ENCODE measurements around the gene CDK12. TPM values are rescaled to one million over a fixed set of nuclear protein-coding genes. Genes with fewer than 3 reads are reported as not detected.

Gene CDK12
- total and polyA plus RNA-seq, 7 experiments from 2014 or later: 3.6 to 118 (median 103) TPM

DNA sequence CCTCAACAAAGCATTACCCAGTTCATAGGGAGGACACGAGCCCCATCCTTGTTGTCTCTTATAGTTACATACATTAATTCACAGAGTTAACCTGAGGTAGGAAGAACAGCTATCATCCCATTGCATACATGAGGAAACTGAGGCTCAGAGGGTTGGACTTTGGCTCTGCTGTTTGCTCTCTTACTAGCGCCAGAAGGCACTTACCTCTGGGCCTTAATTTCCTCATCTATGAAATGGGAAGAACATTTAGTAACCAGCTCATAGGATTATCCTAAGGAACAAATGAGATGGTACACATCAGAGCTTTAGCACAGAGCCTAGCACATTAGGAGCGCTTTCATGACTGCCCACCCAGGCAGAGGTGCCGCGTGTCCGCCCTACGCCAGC is 118.8 kb downstream of the CDK12 start:
- ChIA-PET POLR2A (no interaction called here), CTCF (no interaction called here)
- Histone ChIP-seq H3K4me3 (ENCODE audit: low read length) (no peak overlapping the region), H3K9me3 (ENCODE audit: control insufficient read depth in 2 of 3, low read length in 3 of 3) (no peaks in the 10 kb centered on the region), H3K27me3 (ENCODE audit: control insufficient read depth in 2 of 2, insufficient read depth in 2 of 2, low read length in 2 of 2) (no peaks in the 10 kb centered on the region), H3K4me1 (ENCODE audit: control insufficient read depth in 2 of 2, insufficient read depth in 2 of 2, low read length in 2 of 2) (no peaks in the 10 kb centered on the region), H3K36me3 (ENCODE audit: control insufficient read depth in 2 of 3, insufficient read depth in 3 of 3, low read length in 3 of 3) (no peaks in the 10 kb centered on the region), H3K27ac (ENCODE audit: low read depth, low read length) (no peak overlapping the region)
- no peak for DNase-seq
- peaks cover 0 to 27% (median 0%) of the 10 kb centered on the region in 5 donors for H3K36me3 Mint-ChIP-seq
- peaks cover 0 to 1% (median 0%) of the 10 kb centered on the region in 11 donors for H3K9me3 Mint-ChIP-seq
- H3K4me3 Mint-ChIP-seq: no peak overlapping the region
- intact Hi-C loops (cut with micrococcal nuclease): no loop called here
- H3K27me3 Mint-ChIP-seq: peaks cover 0 to 25% (median 2%) of the 10 kb centered on the region in 5 donors
- ATAC-seq: no peak
- H3K27ac Mint-ChIP-seq: no peak overlapping the region
- peaks cover 0 to 2% (median 0%) of the 10 kb centered on the region in 7 donors for H3K4me1 Mint-ChIP-seq

DNA sequence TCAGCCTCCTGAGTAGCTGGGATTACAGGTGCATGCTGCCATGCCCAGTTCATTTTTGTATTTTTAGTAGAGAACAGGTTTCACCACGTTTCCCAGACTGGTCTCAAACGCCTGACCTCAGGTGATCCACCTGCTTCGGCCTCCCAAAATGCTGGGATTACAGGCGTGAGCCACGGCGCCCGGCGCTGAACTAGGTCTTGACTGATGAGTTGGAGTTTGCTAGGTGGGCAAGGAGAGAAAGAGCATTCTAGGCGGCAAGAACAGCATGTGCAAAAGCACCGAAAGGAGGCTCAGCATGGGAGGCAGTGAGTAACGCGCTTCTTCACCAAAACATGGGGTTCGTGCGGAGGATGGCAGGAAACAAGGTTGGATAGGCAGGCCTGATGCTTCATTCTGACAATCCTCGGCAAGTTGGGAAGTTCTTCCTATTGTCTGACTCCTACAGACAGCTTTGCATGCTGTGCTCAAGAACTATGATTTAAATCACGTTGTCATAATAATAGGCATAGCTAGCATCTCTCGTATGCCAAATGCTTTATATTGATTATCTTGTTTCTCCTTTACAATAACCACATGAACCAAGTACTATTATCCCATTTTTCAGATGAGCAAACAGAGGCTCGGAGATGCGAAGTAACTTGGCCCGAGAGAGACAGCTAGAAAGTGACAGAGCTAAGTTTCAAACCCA is 119.9 kb downstream of the CDK12 start:
- DNase-seq: no peak
- Mint-ChIP-seq H3K4me1 (no peaks in the 10 kb centered on the region), H3K9me3 (peaks cover 0 to 1% (median 0%) of the 10 kb centered on the region in 11 donors), H3K4me3 (no peak overlapping the region), H3K27ac (no peak overlapping the region), H3K36me3 (peaks cover 0 to 27% (median 0%) of the 10 kb centered on the region in 5 donors), H3K27me3 (peaks cover 0 to 16% (median 0%) of the 10 kb centered on the region in 5 donors)
- Histone ChIP-seq H3K27me3 (ENCODE audit: control insufficient read depth in 2 of 2, insufficient read depth in 2 of 2, low read length in 2 of 2) (no peaks in the 10 kb centered on the region), H3K4me1 (ENCODE audit: control insufficient read depth in 2 of 2, insufficient read depth in 2 of 2, low read length in 2 of 2) (no peaks in the 10 kb centered on the region), H3K36me3 (ENCODE audit: control insufficient read depth in 2 of 3, insufficient read depth in 3 of 3, low read length in 3 of 3) (no peaks in the 10 kb centered on the region), H3K27ac (ENCODE audit: low read depth, low read length) (no peak overlapping the region), H3K4me3 (ENCODE audit: low read length) (no peak overlapping the region), H3K9me3 (ENCODE audit: control insufficient read depth in 2 of 3, low read length in 3 of 3) (no peaks in the 10 kb centered on the region)
- CTCF ChIA-PET: interaction anchor here (0.6 kb wide), 1 partner anchor 396 kb away, joined by 3 read pairs; no protein-coding TSS in a partner anchor
- POLR2A ChIA-PET: no interaction called here
- ATAC-seq: no peak
- intact Hi-C loops (cut with micrococcal nuclease): no loop called here

DNA sequence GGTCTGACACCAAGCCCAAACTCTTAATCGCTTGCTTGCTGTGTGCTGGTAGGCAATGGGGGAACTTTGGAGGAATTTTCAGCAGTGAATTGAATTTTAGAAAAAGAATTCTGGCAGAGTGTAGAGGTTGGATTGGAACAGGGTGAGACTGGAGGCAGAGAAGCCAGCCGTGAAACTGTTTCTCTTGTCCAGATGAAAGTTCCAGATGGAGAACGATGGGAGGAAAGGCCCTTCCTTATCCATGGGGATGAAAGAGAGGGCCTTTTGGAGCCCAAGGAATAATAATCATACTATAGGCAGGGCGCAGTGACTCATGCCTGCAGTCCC is 120.4 kb downstream of the CDK12 start:
- DNase-seq (no peak), ATAC-seq (no peak)
- Mint-ChIP-seq H3K27ac (no peak overlapping the region), H3K36me3 (peaks cover 0 to 27% (median under 1%) of the 10 kb centered on the region in 5 donors), H3K9me3 (peaks cover 0 to 2% (median 0%) of the 10 kb centered on the region in 11 donors), H3K4me1 (no peaks in the 10 kb centered on the region), H3K27me3 (peaks cover 0 to 12% (median 0%) of the 10 kb centered on the region in 5 donors), H3K4me3 (no peak overlapping the region)
- CTCF ChIA-PET: interaction anchor here (0.6 kb wide), 1 partner anchor 396 kb away, joined by 3 read pairs; no protein-coding TSS in a partner anchor
- Histone ChIP-seq H3K9me3 (ENCODE audit: control insufficient read depth in 2 of 3, low read length in 3 of 3) (no peaks in the 10 kb centered on the region), H3K4me3 (ENCODE audit: low read length) (no peak overlapping the region), H3K27ac (ENCODE audit: low read depth, low read length) (no peak overlapping the region), H3K4me1 (ENCODE audit: control insufficient read depth in 2 of 2, insufficient read depth in 2 of 2, low read length in 2 of 2) (no peaks in the 10 kb centered on the region), H3K36me3 (ENCODE audit: control insufficient read depth in 2 of 3, insufficient read depth in 3 of 3, low read length in 3 of 3) (no peaks in the 10 kb centered on the region), H3K27me3 (ENCODE audit: control insufficient read depth in 2 of 2, insufficient read depth in 2 of 2, low read length in 2 of 2) (no peaks in the 10 kb centered on the region)
- POLR2A ChIA-PET: no interaction called here
- intact Hi-C loops (cut with micrococcal nuclease): no loop called here

DNA sequence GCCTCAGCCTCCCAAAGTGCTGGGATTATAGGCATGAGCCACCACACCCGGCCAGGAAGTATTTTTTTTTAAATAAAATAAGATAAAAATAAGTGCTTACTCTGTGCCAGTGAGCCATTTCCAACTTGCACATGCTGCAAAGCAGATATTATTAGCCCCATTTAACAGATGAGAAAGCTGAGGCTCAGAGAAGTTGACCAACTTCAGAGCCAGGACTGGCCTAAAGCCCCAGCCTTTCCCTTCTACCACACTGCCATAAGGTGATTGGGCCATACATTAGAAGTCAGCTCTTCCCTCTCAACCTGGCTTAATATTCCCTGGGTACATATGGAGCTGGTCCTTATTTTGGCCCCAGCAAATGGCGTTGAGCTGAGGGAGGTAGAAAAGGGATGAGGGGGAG is 121.4 kb downstream of the CDK12 start:
- H3K9me3 ChIP-seq (ENCODE audit: control insufficient read depth in 2 of 3, low read length in 3 of 3): no peaks in the 10 kb centered on the region
- CTCF ChIA-PET: no interaction called here
- intact Hi-C loops (cut with micrococcal nuclease): no loop called here
- POLR2A ChIA-PET: no interaction called here
- no peak overlapping the region for H3K4me3 Mint-ChIP-seq
- H3K27ac ChIP-seq (ENCODE audit: low read depth, low read length): no peak overlapping the region
- H3K36me3 Mint-ChIP-seq: peaks cover 0 to 27% (median 5%) of the 10 kb centered on the region in 5 donors
- no peak overlapping the region for H3K4me3 ChIP-seq (ENCODE audit: low read length)
- no peaks in the 10 kb centered on the region for H3K36me3 ChIP-seq (ENCODE audit: control insufficient read depth in 2 of 3, insufficient read depth in 3 of 3, low read length in 3 of 3)
- DNase-seq (no peak), ATAC-seq (no peak)
- no peaks in the 10 kb centered on the region for H3K4me1 Mint-ChIP-seq
- H3K27me3 Mint-ChIP-seq: peaks cover 0 to 14% (median 4%) of the 10 kb centered on the region in 5 donors
- H3K4me1 ChIP-seq (ENCODE audit: control insufficient read depth in 2 of 2, insufficient read depth in 2 of 2, low read length in 2 of 2): no peaks in the 10 kb centered on the region
- H3K27me3 ChIP-seq (ENCODE audit: control insufficient read depth in 2 of 2, insufficient read depth in 2 of 2, low read length in 2 of 2): no peaks in the 10 kb centered on the region
- peaks cover 0 to 3% (median 0%) of the 10 kb centered on the region in 11 donors for H3K9me3 Mint-ChIP-seq
- H3K27ac Mint-ChIP-seq: no peak overlapping the region

Other genes with a start within 250 kb of the CDK12 start
- not detected for gene STAC2, start 235.5 kb upstream of the CDK12 start, total RNA-seq
- gene STAC2, start 235.5 kb upstream of the CDK12 start, polyA plus RNA-seq: not detected
- gene FBXL20, start 59.9 kb upstream of the CDK12 start, total RNA-seq: 10 to 100 TPM; 17.6 to 35.0 (median 26.1) TPM
- gene FBXL20, start 59.9 kb upstream of the CDK12 start, polyA plus RNA-seq: 1 to 10 TPM; 3.8 to 4.5 TPM
- 10 to 100 TPM; 37.3 to 61.5 (median 56.0) TPM for gene MED1, start 10.2 kb upstream of the CDK12 start, total RNA-seq
- 10 to 100 TPM; 20.6 to 27.6 TPM for gene MED1, start 10.2 kb upstream of the CDK12 start, polyA plus RNA-seq
- not detected for gene NEUROD2, start 146.4 kb downstream of the CDK12 start, total RNA-seq
- not detected for gene NEUROD2, start 146.4 kb downstream of the CDK12 start, polyA plus RNA-seq
- not detected for gene PPP1R1B, start 165.5 kb downstream of the CDK12 start, total RNA-seq
- not detected for gene PPP1R1B, start 165.5 kb downstream of the CDK12 start, polyA plus RNA-seq
- 100 to 1,000 TPM in 2 of 5 experiments, 10 to 100 TPM in 3; 69.8 to 143 (median 99.3) TPM for gene STARD3, start 175.7 kb downstream of the CDK12 start, total RNA-seq
- 10 to 100 TPM; 46.7 to 56.9 TPM for gene STARD3, start 175.7 kb downstream of the CDK12 start, polyA plus RNA-seq
- 10 to 100 TPM in 1 of 5 experiments, 1 to 10 TPM in 4; 1.7 to 10.5 (median 4.6) TPM for gene TCAP, start 203.9 kb downstream of the CDK12 start, total RNA-seq
- gene TCAP, start 203.9 kb downstream of the CDK12 start, polyA plus RNA-seq: under 1 TPM in 1 of 2 donors, not detected in 1; 0.12 TPM
- under 1 TPM in 4 of 5 experiments, not detected in 1; 0.42 to 0.89 (median 0.50) TPM for gene PNMT, start 207.0 kb downstream of the CDK12 start, total RNA-seq
- under 1 TPM; 0.36 to 0.48 TPM for gene PNMT, start 207.0 kb downstream of the CDK12 start, polyA plus RNA-seq
- gene PGAP3, start 226.6 kb downstream of the CDK12 start, total RNA-seq: 10 to 100 TPM; 26.3 to 39.9 (median 35.1) TPM
- gene PGAP3, start 226.6 kb downstream of the CDK12 start, polyA plus RNA-seq: 10 to 100 TPM; 13.3 to 20.7 TPM
- 10 to 100 TPM in 1 of 5 experiments, 1 to 10 TPM in 4; 3.6 to 10.5 (median 6.6) TPM for gene ERBB2, start 238.6 kb downstream of the CDK12 start, total RNA-seq
- gene ERBB2, start 238.6 kb downstream of the CDK12 start, polyA plus RNA-seq: 1 to 10 TPM in 1 of 2 donors, under 1 TPM in 1; 0.39 to 2.4 TPM